Astrocyte of the spinal cord (primary cell): ENCODE measurements around the gene CCR7.

Experiments used
- DNase-seq: peaks from one replicate; pipeline ENCODE4 v3.0.0; 2011; ENCODE audit warnings: low read depth, low spot score
- H3K4me3 ChIP-seq: 2 replicates; pipeline ENCODE4 v1.5.1; 2011; ENCODE audit warnings: low read depth, mild to moderate bottlenecking, low read length, moderate library complexity
- CTCF ChIP-seq: IDR thresholded peaks from 2 replicates; pipeline ENCODE4 v1.5.1; 2012; ENCODE audit warnings: low read depth, mild to moderate bottlenecking, low read length, inconsistent platforms
- in situ Hi-C: cut with HindIII; loops from 2 replicates; pipeline ENCODE4 v1.10.0; 2017; ENCODE audit warnings: low sequenced_read_pairs

The CCR7 gene

GRCh38 chr17:40568074-40568836 lies 3.0 kb upstream of the CCR7 start:
- H3K4me3 ChIP-seq = no peak overlapping the region
- in situ Hi-C loops = no loop called here
- no peak for DNase-seq
- TF ChIP-seq CTCF = no peak

GRCh38 chr17:40567377-40567776 lies 2.1 kb upstream of the CCR7 start:
- H3K4me3 ChIP-seq = no peak overlapping the region
- in situ Hi-C loops = no loop called here
- DNase-seq = no peak
- TF ChIP-seq CTCF = no peak

- in situ Hi-C loops = no loop called here
- DNase-seq = no peak
- no peak overlapping the region for H3K4me3 ChIP-seq
- no peak for TF ChIP-seq CTCF
These were observed 617 bp upstream of the CCR7 start for GRCh38 chr17:40565769-40566409.

- no peak overlapping the region for H3K4me3 ChIP-seq
- no peak for DNase-seq
- in situ Hi-C loops = no loop called here
- TF ChIP-seq CTCF = no peak
These were observed 933 bp downstream of the CCR7 start for GRCh38 chr17:40564195-40564882.

GRCh38 chr17:40563220-40564052 lies 1.8 kb downstream of the CCR7 start:
- H3K4me3 ChIP-seq = no peak overlapping the region
- no peak for TF ChIP-seq CTCF
- DNase-seq = no peak
- in situ Hi-C loops = no loop called here

GRCh38 chr17:40562838-40563219 lies 2.4 kb downstream of the CCR7 start:
- TF ChIP-seq CTCF = no peak
- in situ Hi-C loops = no loop called here
- no peak for DNase-seq
- no peak overlapping the region for H3K4me3 ChIP-seq
